Measurements from ENCODE around the gene PRCP.

Gene PRCP

DNA sequence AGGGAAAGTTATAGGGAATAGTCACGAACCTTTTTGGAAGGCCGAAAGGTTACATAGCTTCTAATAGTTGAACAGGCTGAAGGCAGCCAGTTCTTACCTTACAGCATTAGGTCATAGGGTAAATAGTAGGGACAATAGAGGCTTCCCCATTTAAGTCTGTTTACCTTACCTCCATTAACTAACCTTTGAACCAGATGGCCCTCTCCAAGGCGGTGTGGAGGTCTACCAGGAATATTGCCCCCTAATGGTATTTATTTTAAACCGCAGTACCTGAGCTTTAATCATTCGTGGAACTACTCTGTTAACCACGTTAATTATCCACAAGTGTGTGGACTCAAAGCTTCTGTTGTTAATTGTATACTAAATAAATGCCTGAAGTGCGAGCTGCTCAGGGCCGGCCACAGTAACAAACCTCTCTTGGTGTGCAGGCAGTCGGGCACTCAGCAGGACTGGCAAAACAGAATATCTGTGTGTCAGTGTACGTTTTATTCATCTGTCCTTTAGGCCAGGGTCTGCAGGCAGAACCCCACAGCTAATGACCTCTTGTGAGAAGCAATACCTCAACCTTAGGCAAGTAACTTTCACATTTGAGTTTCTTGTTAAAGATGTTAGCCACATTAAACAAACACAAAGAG, 81.7 kb downstream of the PRCP start:
- TF ChIP-seq, protein P1, sequence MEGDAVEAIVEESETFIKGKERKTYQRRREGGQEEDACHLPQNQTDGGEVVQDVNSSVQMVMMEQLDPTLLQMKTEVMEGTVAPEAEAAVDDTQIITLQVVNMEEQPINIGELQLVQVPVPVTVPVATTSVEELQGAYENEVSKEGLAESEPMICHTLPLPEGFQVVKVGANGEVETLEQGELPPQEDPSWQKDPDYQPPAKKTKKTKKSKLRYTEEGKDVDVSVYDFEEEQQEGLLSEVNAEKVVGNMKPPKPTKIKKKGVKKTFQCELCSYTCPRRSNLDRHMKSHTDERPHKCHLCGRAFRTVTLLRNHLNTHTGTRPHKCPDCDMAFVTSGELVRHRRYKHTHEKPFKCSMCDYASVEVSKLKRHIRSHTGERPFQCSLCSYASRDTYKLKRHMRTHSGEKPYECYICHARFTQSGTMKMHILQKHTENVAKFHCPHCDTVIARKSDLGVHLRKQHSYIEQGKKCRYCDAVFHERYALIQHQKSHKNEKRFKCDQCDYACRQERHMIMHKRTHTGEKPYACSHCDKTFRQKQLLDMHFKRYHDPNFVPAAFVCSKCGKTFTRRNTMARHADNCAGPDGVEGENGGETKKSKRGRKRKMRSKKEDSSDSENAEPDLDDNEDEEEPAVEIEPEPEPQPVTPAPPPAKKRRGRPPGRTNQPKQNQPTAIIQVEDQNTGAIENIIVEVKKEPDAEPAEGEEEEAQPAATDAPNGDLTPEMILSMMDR (IDR thresholded peaks at IDR 0.05; ENCODE audit: control insufficient read depth, extremely low read depth, insufficient read depth) = no peak
- DNase-seq (ENCODE audit: low read depth) = no peak
- H3K4me3 ChIP-seq (ENCODE audit: low read depth, low read length) = no peak overlapping the region

DNA sequence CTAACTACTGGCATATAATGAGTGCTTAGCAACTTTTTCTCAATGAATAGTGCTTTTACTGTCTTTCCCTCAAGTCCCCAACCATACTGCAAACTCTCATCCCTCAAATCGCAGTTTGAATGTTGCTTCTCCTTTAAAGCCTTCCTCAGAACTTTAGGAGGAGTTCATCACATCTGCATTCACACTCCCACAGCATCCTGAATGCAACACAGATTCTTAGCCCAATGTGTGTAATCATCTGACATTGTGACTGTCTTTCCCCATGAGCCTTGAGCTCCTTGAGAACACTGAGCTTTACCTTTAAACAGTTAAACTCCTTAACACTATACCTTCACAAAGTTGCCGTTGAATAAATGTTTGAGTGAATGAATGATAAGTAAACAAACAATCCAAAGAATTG, 84.8 kb downstream of the PRCP start:
- no peak for DNase-seq (ENCODE audit: low read depth)
- TF ChIP-seq, protein P1 (IDR thresholded peaks at IDR 0.05; ENCODE audit: control insufficient read depth, extremely low read depth, insufficient read depth) = no peak
- no peak overlapping the region for H3K4me3 ChIP-seq (ENCODE audit: low read depth, low read length)

DNA sequence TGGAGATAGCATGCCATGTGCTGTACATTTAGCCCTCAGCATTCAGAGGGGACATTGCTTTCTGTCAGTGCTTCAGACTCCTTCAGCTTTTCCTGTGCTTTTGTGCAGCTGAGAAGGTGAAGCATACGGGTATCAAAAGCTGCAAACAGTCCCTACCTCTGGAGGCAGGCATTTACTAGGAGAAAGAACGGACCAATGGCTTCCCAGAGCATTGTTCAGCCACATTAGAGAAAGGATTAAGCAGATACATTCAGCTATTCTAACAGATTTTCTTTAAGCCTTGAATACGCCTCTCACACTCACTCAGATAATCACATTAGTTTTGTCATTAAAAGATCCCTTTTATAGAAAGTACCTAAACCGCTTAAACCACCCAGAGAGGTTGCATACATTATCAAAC, 85.9 kb downstream of the PRCP start:
- TF ChIP-seq, protein P1 (IDR thresholded peaks at IDR 0.05; ENCODE audit: control insufficient read depth, extremely low read depth, insufficient read depth) = no peak
- DNase-seq (ENCODE audit: low read depth) = no peak
- no peak overlapping the region for H3K4me3 ChIP-seq (ENCODE audit: low read depth, low read length)

DNA sequence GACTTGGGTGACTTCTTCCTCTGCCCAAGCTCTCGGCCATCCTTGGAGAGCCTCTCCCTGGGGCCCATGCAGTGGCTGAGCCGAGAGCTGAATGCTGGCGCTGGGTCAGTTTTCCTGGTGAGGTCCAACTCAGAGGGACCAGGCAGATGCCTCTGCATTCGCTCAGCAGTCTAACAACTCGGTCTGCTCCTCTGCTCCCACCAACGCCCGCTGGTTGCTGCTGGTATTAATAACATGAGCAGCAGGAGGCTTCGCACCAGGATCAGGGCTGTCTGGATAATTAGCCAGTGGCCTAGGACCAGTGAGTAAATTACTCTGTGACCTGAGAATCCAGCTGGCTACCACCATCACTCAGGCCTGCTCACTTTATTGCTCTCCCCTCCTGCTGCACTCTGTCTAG, 88.9 kb downstream of the PRCP start:
- TF ChIP-seq, protein P1 (IDR thresholded peaks at IDR 0.05; ENCODE audit: control insufficient read depth, extremely low read depth, insufficient read depth) = no peak
- DNase-seq (ENCODE audit: low read depth) = no peak
- no peak overlapping the region for H3K4me3 ChIP-seq (ENCODE audit: low read depth, low read length)

DNA sequence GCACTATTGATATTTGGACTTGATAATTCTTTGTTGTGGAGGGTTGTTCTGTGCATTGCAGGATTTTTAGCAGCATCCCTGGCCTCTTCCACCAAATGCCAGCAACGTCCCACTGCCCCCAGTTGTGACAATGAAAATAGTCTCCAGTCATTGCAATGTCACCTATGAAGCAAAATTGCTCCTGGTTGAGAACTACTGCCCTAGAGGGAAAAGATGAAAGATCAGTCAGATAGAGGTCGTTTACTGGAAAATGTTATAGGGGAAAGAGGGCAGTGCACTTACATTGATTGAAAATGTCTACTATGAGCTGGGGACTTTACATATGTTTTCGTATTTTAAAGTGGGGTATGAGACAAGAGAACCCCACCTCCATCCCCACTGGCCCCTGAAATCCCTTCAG, 89.5 kb downstream of the PRCP start:
- H3K4me3 ChIP-seq (ENCODE audit: low read depth, low read length) = no peak overlapping the region
- DNase-seq (ENCODE audit: low read depth) = no peak
- TF ChIP-seq, protein P1 (IDR thresholded peaks at IDR 0.05; ENCODE audit: control insufficient read depth, extremely low read depth, insufficient read depth) = no peak

DNA sequence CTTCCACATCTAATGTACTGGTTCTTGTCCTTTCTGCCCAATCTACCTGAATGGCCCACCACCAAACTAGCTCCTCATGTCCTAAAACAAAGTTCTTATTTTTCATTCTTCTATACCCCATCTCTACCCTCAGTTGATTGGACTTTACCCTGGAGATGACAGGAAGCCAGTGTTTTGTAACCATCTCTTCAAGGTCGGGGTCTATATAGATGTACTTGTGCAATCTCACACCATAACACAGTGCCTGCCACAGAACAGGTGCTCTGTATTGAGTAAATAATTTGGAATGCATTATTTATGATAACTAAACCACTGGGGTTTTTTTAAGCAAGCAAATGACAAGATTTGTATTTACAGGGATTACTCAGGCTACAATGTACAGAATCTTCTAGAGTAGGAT, 89.9 kb downstream of the PRCP start:
- DNase-seq (ENCODE audit: low read depth) = no peak
- TF ChIP-seq, protein P1 (IDR thresholded peaks at IDR 0.05; ENCODE audit: control insufficient read depth, extremely low read depth, insufficient read depth) = no peak
- no peak overlapping the region for H3K4me3 ChIP-seq (ENCODE audit: low read depth, low read length)

DNA sequence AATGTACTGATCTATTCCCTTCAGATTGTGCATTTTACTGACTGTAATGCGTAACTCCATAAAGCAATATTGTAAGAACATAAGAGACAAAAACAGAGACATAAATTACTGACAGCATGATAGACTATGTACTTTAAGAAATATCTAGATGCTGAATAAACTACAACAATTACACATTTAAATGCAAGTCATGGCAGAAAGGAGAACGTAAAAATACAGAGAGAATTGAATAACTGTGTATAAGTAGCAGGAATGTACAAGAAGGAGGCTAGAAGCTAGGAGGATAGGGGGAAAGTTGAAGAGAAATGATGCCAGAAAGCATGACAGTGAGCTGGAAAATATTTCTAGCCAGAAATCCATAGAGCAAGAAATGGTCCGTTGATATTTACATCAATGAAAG, 92.6 kb downstream of the PRCP start:
- H3K4me3 ChIP-seq (ENCODE audit: low read depth, low read length) = no peak overlapping the region
- no peak for DNase-seq (ENCODE audit: low read depth)
- TF ChIP-seq, protein P1 (IDR thresholded peaks at IDR 0.05; ENCODE audit: control insufficient read depth, extremely low read depth, insufficient read depth) = no peak
